Medulla oblongata (tissue), 1 donor: ENCODE results near the gene ABHD1.

Source experiments
- DNase-seq: peaks from one replicate; pipeline ENCODE4 v3.0.0-alpha.2; 2015; ENCODE audit errors: extremely low spot score

ABHD1 gene

DNA sequence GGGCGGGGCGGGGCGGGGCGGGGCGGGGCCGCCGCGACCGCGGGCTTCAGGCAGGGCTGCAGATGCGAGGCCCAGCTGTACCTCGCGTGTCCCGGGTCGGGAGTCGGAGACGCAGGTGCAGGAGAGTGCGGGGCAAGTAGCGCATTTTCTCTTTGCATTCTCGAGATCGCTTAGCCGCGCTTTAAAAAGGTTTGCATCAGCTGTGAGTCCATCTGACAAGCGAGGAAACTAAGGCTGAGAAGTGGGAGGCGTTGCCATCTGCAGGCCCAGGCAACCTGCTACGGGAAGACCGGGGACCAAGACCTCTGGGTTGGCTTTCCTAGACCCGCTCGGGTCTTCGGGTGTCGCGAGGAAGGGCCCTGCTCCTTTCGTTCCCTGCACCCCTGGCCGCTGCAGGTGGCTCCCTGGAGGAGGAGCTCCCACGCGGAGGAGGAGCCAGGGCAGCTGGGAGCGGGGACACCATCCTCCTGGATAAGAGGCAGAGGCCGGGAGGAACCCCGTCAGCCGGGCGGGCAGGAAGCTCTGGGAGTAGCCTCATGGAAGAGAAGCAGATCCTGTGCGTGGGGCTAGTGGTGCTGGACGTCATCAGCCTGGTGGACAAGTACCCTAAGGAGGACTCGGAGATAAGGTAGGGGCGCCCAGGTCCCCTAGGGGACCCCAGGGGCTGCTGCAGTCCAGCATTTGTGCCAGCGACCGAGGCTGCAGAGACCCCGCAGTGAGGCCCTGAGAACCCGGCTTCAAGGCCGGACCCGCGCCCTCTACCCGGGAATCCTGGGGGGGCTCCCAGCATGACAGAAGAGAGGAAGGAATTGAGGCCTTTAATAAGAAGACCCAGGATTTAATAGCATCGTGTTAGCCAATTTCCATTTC lies 36.7 kb upstream of the ABHD1 start, which contains the start of gene KHK:
TSS of gene KHK (plus strand) at position 49 of the 870 bp plus-strand sequence. CDS start at position 537, 488 bp downstream.
- no peak for DNase-seq

DNA sequence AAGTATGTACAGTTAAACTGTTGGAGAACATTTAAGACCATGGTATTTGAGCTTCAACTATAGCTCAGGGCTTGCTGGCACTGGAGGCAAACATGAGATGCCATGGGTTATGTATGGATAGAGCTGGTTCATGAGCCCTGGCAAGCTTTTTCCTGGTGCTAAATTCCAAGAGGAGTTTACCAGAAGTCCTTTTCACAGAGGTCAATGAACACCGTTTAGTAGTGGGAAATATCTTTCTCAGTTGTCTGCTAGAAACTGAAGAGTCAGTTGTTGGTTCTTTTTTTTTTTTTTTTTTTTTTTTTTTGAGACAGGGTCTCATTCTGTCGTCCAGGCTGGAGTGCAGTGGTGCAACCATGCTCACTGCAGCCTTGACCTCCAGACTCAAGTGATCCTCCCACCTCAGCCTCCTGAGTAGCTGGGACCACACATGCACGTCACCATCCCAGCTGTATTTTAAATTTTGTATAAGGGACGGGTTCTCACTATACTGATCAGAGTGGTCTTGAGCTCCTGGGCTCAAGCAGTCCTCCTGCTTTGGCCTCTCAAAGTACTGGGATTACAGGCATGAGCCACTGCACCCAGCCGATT lies 35.7 kb upstream of the ABHD1 start:
- DNase-seq = no peak

DNA sequence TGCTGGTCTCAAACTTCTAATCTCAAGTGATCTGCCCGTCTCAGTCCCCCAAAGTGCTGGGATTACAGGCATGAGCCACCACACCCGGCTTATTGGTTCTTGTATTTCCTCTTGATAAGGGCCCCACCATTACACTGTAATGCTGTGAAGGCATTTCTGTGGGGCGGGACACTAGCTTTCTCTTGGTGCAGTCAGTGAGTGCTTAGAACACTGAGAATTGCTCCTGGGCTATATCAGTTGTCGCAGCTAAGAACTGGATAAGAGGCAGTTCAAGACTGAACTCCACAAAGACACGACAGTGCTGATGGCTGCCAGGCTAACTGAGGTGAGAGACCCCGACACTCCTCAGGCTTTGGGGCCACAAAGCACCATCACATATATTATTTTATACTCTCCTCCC lies 35.0 kb upstream of the ABHD1 start:
- DNase-seq = no peak

DNA sequence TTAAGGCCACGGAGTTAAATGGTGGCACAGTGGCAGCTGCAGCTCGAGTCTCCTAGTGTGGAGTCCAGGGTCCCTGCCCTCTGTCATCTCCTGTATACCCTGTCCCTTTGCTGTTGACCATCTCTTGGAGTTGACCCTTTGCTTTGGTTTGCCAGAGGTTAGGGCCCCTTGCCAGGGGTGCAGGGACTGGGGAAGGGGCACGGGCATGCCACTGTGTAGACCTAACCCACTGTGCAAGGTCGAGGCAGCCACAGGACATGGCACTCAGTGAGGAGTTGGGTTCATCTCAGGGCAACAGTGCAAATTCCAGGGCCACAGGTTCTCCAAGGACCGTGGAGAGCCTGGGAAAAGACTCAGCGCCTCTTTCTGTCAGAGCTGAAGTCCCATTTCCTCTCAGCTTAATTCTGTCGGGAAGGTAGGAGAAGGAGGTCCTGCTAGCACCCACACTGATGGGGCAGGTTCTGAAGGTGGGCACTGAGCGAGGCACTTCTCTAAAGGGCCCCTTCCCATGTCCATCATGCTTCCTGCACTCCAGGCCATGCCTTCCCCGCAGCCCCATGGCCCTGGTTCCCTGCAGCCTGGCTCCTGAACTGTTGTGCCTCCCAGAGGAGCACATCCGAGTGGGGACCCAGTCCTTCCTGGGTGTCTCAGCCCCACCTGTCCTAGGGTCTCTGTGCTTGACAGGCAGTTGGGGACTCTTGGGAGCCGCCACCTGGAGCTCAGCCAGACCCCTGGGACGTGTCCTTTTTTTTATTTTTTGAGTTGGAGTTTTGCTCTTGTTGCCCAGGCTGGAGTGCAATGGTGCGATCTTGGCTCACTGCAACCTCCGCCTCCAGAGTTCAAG lies 34.3 kb upstream of the ABHD1 start:
- no peak for DNase-seq

DNA sequence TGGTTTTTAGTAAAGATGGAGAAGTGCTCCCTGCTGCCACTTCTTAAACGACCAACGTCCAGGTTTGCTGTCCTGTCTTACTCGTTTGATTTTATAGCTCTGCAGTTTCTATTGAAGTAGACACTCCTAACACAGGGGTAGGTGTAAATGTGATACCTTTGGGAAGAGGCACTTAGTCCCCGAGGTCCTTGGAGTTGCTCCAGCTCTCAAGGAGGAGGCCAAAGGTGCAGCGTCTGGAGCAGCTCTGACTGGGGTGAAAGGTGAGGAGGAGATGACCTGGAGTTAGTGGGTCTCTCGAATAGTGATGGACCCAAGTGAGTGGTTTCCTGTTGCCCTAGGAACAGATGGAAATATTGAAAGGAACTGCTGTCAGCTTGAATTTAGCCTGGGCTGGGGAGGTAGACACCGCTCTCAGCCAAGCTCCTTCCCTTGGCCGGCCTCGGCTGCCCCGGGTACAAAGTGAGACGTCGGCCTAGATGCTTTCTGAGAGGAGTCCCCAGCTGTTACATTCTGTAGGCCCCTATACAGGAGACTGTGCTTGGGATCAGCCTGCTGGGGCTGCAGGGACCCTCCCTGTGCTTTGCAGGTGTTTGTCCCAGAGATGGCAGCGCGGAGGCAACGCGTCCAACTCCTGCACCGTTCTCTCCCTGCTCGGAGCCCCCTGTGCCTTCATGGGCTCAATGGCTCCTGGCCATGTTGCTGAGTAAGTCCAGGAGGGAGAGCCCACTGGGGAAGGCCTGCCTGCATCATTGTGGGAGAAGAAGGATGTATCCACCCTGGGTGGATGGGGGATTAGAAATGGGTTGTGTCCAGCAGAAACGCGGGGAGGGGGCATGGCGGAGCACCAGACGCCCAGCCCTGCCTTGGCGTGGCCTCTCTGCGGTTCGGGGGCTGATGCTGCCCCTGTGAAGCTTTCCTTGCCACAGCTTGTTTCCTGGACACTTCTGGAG lies 31.6 kb upstream of the ABHD1 start:
- DNase-seq = no peak

DNA sequence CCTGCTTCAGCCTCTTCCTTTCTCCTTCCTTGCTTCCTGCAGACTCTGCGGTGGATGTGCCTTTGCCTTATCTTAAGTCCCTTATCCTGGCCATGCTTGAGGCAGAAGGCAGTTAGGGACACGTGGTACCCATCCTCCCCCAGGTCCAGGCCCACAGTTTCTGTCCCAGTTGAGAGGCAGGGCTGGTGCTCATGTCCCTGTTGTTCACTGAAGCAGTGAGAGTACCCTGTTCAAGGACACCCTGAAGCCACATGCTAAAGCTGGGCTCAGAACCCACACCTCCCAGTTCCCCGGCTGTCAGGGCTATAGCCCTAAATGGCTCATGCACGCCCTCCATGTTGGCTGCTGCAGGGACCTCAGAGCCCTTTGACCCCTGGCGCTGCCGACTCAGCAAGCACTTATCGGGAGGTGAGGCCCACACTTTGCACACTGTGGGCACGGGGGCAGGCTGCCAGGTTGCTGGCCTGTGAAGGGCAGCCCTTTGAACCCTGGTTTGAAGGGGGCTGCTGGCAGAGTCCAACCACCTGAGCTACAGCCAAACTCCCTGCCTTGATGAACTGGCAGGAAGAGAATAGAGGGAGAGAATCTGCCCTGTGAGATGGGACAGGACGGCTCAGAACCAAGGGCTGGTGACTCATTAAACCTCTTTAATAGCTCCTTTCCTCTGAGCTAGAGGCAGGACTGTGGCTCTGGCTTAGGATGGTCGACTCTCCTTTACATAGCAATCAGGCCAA lies 30.8 kb upstream of the ABHD1 start:
- no peak for DNase-seq

DNA sequence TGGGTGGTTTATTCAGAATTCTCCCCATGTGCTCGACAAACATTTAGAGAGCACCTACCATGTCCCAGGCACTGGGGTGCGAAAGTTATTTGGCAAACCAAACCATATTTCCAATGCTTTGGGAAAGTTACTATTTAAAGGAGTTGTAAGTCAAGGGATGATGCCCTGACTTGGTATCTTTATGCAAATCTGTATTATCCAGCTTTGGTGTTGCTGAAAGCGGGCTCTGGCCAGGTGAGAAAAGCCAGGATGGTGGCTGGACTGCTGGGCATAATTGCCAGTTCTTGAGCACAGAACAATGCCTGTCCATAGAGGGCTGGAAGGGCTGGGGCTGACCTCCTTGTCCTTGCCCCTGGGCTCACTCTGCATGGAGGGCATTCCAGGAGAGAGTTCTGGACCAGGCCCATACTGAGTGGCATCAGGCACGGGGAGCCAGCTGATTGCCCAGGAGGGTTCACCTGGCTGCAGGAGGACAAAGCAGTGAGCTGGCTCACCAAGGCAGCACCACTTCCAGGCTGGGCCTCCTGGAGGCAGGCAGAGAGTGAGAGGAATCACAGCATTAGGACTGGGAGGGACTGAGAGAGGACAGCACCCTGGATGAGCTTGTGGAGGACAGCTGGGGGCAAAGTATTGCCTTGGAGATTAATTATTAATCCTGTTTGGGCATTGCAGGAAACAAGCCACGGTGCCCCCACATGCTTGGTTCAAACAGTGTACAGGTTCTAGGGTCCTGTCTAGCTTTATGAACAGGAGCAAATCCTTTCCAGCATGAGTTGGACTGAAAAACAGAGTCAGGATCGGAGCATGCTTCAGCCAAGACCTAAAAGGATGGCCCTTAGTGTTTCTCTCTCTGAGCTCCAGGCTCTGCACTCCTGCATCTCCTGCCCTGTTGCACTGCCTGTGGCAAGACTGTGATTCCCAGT lies 29.9 kb upstream of the ABHD1 start:
- no peak for DNase-seq

DNA sequence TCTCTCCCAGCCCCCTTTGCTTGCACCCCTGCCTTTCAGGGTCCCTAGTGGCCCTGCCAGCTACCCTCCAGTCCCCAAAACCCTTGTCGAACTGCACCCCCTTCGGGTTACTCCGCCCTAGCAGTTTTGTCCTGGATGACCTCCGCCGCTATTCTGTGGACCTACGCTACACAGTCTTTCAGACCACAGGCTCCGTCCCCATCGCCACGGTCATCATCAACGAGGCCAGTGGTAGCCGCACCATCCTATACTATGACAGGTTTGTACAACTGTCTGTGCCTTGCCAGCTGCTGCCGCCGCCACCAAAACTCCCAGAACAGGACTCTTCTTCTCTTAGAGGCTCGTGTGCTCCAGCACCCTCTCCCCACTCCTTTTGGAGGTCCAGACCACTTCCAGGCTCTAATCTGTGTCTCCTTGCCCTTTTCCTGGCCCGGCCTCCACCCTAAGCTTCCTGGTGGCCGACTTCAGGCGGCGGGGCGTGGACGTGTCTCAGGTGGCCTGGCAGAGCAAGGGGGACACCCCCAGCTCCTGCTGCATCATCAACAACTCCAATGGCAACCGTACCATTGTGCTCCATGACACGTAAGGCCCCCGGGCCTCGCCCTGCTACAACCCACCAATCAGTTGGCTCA lies 29.1 kb upstream of the ABHD1 start:
- DNase-seq = no peak

DNA sequence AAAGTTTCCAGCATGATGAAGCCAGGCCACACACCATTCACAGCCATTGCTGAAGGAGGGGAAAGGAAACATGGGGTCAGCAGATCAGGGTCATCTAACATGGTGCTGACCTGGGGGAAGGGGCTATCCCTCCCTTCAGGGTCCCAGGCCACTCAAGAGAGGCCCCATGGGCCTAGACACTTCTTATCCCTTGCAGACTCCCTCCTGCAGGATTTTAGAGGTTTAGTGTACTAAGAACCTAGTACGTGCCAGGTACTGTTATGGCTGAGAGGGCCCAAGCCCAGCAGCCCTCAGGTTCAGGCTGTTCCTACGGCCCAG lies 28.2 kb upstream of the ABHD1 start:
- DNase-seq = no peak

DNA sequence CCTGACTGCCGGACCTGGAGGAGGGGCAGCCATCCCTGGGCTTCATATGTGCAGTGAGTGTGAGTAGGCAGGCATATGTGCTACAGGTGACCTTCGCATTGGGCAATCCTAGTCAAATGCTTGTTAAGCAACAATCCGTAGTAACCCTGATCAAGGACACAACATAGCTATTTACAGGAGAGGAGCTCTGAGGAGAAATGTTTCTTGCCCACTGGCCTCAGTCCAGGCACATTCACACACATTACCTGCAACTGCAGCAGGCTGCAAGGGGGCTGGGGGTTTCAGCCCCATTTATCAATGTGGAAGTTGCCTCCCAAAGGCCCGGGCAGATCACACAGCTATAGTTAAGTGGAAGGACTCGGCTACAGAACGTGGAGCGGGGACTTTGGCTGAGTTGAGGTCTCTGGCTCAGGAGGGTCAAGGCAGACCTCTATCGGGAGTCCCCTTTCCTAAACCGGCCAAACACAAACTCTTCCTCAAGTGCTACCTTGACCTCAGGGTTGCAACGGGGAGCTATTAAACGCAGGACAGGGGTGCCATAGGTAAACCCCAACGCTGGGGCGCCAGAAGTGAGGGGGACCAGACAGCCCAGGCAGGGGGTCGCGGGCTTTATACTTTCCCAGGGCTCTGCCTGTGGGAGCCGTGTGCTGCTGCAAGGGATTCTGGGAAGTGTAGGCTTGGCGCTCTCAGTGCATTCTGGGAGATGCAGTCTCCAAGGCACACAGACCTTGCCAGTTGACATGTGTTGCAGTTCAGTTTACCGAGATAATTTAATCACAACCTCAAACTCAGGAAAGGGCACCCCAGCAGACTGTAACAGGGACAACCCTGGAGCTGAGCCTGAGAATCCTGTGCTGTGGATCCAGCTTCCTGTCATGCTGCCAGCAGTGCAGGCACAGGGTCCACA lies 27.6 kb upstream of the ABHD1 start:
- peak; percentile 80 for DNase-seq

DNA sequence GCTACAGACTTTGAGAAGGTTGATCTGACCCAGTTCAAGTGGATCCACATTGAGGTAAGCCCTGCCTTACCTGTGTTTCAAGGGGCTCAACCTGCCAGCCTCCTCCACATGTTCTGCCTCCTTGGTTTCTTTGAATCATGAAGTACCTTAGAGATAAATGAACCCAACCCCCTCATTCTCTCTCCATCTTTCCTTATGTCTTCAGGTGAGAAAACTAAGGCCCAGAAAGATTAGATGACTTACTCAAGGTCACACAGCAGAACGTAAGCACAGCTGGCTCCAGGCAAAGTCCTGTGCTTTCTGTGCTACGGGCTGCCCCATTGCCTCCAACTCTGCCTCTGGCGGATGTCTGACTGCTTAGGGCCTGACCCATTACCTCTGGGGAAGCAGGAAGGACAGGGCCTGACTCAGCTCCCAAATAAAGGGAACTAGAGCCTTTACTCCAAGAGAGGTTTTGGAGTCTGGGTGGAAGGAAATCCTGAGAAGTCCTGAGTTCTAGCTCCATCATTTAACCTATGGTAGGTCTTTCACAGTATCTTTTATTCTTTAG lies 26.8 kb upstream of the ABHD1 start:
- DNase-seq = no peak

DNA sequence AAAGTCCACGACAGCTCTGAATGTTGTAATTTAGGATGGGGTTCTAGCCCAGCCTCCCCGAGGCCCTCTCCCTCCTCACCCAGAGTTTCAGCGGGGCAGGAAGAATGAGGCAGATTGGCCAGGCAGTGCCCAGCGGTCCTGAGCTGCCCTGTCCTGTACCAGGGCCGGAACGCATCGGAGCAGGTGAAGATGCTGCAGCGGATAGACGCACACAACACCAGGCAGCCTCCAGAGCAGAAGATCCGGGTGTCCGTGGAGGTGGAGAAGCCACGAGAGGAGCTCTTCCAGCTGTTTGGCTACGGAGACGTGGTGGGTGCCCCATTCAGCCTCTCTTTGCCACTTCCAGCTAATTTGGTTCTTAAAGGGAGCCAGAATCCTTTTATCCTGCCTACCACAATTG lies 26.3 kb upstream of the ABHD1 start:
- no peak for DNase-seq

DNA sequence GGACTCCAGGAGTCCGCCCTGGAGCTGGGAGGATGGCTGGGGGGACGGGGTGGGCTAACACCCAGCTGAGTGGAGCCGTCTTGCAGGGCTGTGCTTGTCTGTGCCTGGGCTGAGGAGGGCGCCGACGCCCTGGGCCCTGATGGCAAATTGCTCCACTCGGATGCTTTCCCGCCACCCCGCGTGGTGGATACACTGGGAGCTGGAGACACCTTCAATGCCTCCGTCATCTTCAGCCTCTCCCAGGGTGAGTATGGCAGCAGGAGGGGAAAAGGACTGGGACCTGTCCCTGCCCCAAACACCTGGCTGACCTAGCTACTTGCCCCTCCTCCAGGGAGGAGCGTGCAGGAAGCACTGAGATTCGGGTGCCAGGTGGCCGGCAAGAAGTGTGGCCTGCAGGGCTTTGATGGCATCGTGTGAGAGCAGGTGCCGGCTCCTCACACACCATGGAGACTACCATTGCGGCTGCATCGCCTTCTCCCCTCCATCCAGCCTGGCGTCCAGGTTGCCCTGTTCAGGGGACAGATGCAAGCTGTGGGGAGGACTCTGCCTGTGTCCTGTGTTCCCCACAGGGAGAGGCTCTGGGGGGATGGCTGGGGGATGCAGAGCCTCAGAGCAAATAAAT lies 24.2 kb upstream of the ABHD1 start:
- DNase-seq = no peak

DNA sequence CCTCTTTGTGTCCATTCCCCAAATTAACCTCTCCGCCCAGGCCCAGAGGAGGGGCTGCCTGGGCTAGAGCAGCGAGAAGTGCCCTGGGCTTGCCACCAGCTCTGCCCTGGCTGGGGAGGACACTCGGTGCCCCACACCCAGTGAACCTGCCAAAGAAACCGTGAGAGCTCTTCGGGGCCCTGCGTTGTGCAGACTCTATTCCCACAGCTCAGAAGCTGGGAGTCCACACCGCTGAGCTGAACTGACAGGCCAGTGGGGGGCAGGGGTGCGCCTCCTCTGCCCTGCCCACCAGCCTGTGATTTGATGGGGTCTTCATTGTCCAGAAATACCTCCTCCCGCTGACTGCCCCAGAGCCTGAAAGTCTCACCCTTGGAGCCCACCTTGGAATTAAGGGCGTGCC lies 23.6 kb upstream of the ABHD1 start:
- no peak for DNase-seq

DNA sequence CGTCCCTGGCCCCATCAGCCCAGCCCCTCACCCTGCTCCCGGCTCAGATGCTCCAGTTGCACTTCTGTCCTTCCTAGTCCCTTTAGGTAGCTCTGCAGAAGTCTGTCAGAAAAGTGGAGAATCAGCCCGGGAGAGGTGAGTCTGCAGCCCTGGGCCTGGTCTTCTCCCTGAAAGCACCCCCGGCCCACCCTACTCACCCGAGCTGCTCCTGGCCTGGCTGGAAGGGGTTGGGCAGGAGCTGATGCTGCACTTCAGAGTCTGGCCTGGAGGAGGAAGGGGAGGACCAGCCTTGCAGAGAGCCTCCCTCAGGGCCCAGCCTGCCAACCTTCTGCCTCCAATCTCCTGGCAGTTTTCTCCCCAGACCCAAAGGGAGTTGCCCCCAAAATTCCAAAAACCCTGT lies 21.3 kb upstream of the ABHD1 start:
- DNase-seq = no peak

DNA sequence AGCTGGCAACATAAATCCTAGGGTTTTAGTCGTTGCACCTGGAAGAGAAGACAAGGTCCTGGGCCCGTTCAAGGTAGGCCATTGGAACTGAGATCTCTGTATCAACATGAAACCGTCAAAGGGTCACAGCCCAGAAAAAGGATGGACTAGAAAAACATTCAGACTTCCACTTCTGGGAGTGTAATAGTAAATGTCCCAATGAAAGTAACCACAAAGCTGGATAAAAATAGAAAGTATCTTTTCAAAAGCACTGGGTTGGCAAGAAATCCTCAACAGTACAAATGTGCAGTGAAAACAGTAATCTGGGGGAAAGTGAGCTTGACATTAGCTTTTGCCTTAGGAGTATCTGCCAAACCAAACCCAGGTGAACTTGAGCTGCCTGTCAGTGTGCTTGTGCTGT lies 17.6 kb upstream of the ABHD1 start:
- DNase-seq = no peak

DNA sequence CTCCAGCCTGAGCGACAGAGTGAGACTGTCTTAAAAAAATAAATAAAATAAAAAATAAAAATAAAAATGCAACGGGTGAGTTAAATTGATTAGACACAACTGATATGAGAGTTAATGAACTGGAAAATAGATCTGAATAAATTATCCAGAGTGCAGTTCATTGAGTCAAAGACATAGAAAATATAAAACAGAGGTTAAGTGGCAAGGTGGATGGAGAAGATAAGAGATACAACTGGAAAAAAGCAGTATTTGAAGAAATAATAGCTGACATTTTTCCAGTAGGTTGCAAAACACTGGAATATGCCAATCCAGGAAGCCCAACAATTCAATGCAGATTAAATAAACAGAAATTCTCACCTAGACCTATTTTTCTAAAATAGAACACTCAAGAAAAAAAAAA lies 15.4 kb upstream of the ABHD1 start:
- no peak for DNase-seq
